Stimulated activated CD4-positive, alpha-beta T cell treated with anti-CD3 and anti-CD28 coated beads, Interleukin-15, amount 100 ng/mL, for 24 hours (primary cell): ENCODE measurements around the gene PCDHA4.
A peak's percentile ranks its signal among the peaks of the same experiment; 100 is the strongest.
"Not testable (repeated sequence)": the region's sequence is repeated elsewhere in the genome, so short reads cannot be mapped to it uniquely, and the experiment has no call there.

Experiments used
- DNase-seq: peaks from one replicate; pipeline ENCODE4 v3.0.0-alpha.2; 2020

The PCDHA4 gene

GRCh38 chr5:140822281-140822629, 15.4 kb downstream of the PCDHA4 start:
- no peak for DNase-seq

GRCh38 chr5:140822969-140823368, 16.1 kb downstream of the PCDHA4 start:
- not testable (repeated sequence) for DNase-seq

GRCh38 chr5:140823475-140823874, 16.6 kb downstream of the PCDHA4 start:
- no peak for DNase-seq

GRCh38 chr5:140827704-140828361, 21.0 kb downstream of the PCDHA4 start, which contains the start of gene PCDHA6:
Gene PCDHA6, plus strand, starts transcription at chr5:140827960. Its CDS starts 132 bp downstream, at chr5:140828092.
- no peak for DNase-seq

- DNase-seq: no peak
Observed at GRCh38 chr5:140828362-140828737, 21.5 kb downstream of the PCDHA4 start.

- DNase-seq: not testable (repeated sequence)
Observed at GRCh38 chr5:140829511-140830501, 22.9 kb downstream of the PCDHA4 start.

GRCh38 chr5:140833993-140834392, 27.1 kb downstream of the PCDHA4 start, which contains the start of gene PCDHA7:
Gene PCDHA7, plus strand, starts transcription at chr5:140834269. Its CDS starts 115 bp downstream, at chr5:140834384.
- DNase-seq: no peak

GRCh38 chr5:140834439-140835008, 27.7 kb downstream of the PCDHA4 start:
- not testable (repeated sequence) for DNase-seq

GRCh38 chr5:140835622-140836510, 29.0 kb downstream of the PCDHA4 start:
- no peak for DNase-seq

- DNase-seq: peak; percentile 22
Observed at GRCh38 chr5:140840978-140841962, 34.4 kb downstream of the PCDHA4 start, which contains the start of gene PCDHA8. Gene PCDHA8, plus strand, starts transcription at chr5:140841187. Its CDS starts 135 bp downstream, at chr5:140841322.

GRCh38 chr5:140842798-140843733, 36.2 kb downstream of the PCDHA4 start:
- DNase-seq: no peak

GRCh38 chr5:140848139-140849102, 41.6 kb downstream of the PCDHA4 start, which contains the start of gene PCDHA9:
Gene PCDHA9, plus strand, starts transcription at chr5:140848382. Its CDS starts 114 bp downstream, at chr5:140848496.
- DNase-seq: not testable (repeated sequence)

- not testable (repeated sequence) for DNase-seq
Observed at GRCh38 chr5:140849831-140850634, 43.2 kb downstream of the PCDHA4 start.

- no peak for DNase-seq
Observed at GRCh38 chr5:140855772-140856674, 49.2 kb downstream of the PCDHA4 start, which contains the start of gene PCDHA10. Gene PCDHA10, plus strand, starts transcription at chr5:140855897. Its CDS starts 152 bp downstream, at chr5:140856049.

- DNase-seq: no peak
Observed at GRCh38 chr5:140857177-140857986, 50.5 kb downstream of the PCDHA4 start.

GRCh38 chr5:140857987-140858240, 51.0 kb downstream of the PCDHA4 start:
- DNase-seq: no peak
